ENCODE data around the gene GCK. TPM values are rescaled to one million over a fixed set of nuclear protein-coding genes. Genes with fewer than 3 reads are reported as not detected.
"Not testable (repeated sequence)": the region's sequence is repeated elsewhere in the genome, so short reads cannot be mapped to it uniquely, and the experiment has no call there.

Gene GCK
- total RNA-seq, 1 donor from 2014 or later, result 1.2 TPM

- DNase-seq (ENCODE audit: low spot score), result no peak
Observed at GRCh38 chr7:44201813-44202212, 12.6 kb upstream of the GCK start.

- peak; percentile 98 for DNase-seq (ENCODE audit: low spot score)
Observed at GRCh38 chr7:44200699-44201461, 11.6 kb upstream of the GCK start, which contains the start of gene YKT6. Gene YKT6, plus strand, starts transcription at chr7:44200978. Its CDS starts 158 bp downstream, at chr7:44201136.

GRCh38 chr7:44200163-44200562, 10.9 kb upstream of the GCK start:
- DNase-seq (ENCODE audit: low spot score), result not testable (repeated sequence)

- DNase-seq (ENCODE audit: low spot score), result no peak
Observed at GRCh38 chr7:44197474-44197873, 8.2 kb upstream of the GCK start.

- peak; percentile 78 for DNase-seq (ENCODE audit: low spot score)
Observed at GRCh38 chr7:44196450-44196872, 7.2 kb upstream of the GCK start.

GRCh38 chr7:44195889-44196288, 6.7 kb upstream of the GCK start:
- DNase-seq (ENCODE audit: low spot score), result no peak

- DNase-seq (ENCODE audit: low spot score), result no peak
Observed at GRCh38 chr7:44194562-44195145, 5.4 kb upstream of the GCK start.

- no peak for DNase-seq (ENCODE audit: low spot score)
Observed at GRCh38 chr7:44194069-44194468, 4.8 kb upstream of the GCK start.

GRCh38 chr7:44193011-44193802, 4.0 kb upstream of the GCK start:
- DNase-seq (ENCODE audit: low spot score), result no peak

GRCh38 chr7:44191171-44191570, 1.9 kb upstream of the GCK start:
- no peak for DNase-seq (ENCODE audit: low spot score)

GRCh38 chr7:44189993-44190872, 994 bp upstream of the GCK start:
- no peak for DNase-seq (ENCODE audit: low spot score)

- no peak for DNase-seq (ENCODE audit: low spot score)
Observed at GRCh38 chr7:44188480-44189225, 586 bp downstream of the GCK start.

GRCh38 chr7:44187636-44188416, 1.4 kb downstream of the GCK start:
- DNase-seq (ENCODE audit: low spot score), result peak; percentile 35

- no peak for DNase-seq (ENCODE audit: low spot score)
Observed at GRCh38 chr7:44186736-44187135, 2.5 kb downstream of the GCK start.

- no peak for DNase-seq (ENCODE audit: low spot score)
Observed at GRCh38 chr7:44185729-44186128, 3.5 kb downstream of the GCK start.

- DNase-seq (ENCODE audit: low spot score), result no peak
Observed at GRCh38 chr7:44184873-44185446, 4.3 kb downstream of the GCK start.

GRCh38 chr7:44184206-44184872, 4.9 kb downstream of the GCK start:
- peak; percentile 77 for DNase-seq (ENCODE audit: low spot score)

GRCh38 chr7:44183386-44183785, 5.9 kb downstream of the GCK start:
- no peak for DNase-seq (ENCODE audit: low spot score)

- no peak for DNase-seq (ENCODE audit: low spot score)
Observed at GRCh38 chr7:44182827-44183226, 6.4 kb downstream of the GCK start.

Measured in umbilical cord (tissue), 2 donors.